Measurements from ENCODE around the gene CD74.
A peak's percentile ranks its signal among the peaks of the same experiment; 100 is the strongest.
"Not testable (repeated sequence)": the region's sequence is repeated elsewhere in the genome, so short reads cannot be mapped to it uniquely, and the experiment has no call there.

CD74 gene

GRCh38 chr5:150441813-150442698, 29.3 kb upstream of the CD74 start:
- FAIRE-seq, result peak; percentile 42

- no peak for FAIRE-seq
Measured at GRCh38 chr5:150440948-150441812, 28.5 kb upstream of the CD74 start.

GRCh38 chr5:150438873-150439546, 26.3 kb upstream of the CD74 start:
- peak; percentile 87 for FAIRE-seq

GRCh38 chr5:150436141-150436680, 23.5 kb upstream of the CD74 start:
- peak; percentile 87 for FAIRE-seq

- no peak for FAIRE-seq
Measured at GRCh38 chr5:150434464-150434863, 21.8 kb upstream of the CD74 start.

- no peak for FAIRE-seq
Measured at GRCh38 chr5:150431574-150431973, 18.9 kb upstream of the CD74 start.

- FAIRE-seq, result no peak
Measured at GRCh38 chr5:150431048-150431447, 18.3 kb upstream of the CD74 start.

GRCh38 chr5:150429410-150429873, 16.7 kb upstream of the CD74 start:
- FAIRE-seq, result no peak

- no peak for FAIRE-seq
Measured at GRCh38 chr5:150428978-150429377, 16.3 kb upstream of the CD74 start.

GRCh38 chr5:150428106-150428876, 15.6 kb upstream of the CD74 start:
- FAIRE-seq, result no peak

GRCh38 chr5:150426165-150426564, 13.5 kb upstream of the CD74 start:
- FAIRE-seq, result not testable (repeated sequence)

GRCh38 chr5:150422758-150423157, 10.0 kb upstream of the CD74 start:
- FAIRE-seq, result no peak

- no peak for FAIRE-seq
Measured at GRCh38 chr5:150422075-150422474, 9.4 kb upstream of the CD74 start.

- no peak for FAIRE-seq
Measured at GRCh38 chr5:150419630-150420270, 7.0 kb upstream of the CD74 start.

GRCh38 chr5:150413902-150414790, 1.4 kb upstream of the CD74 start:
- not testable (repeated sequence) for FAIRE-seq

- no peak for FAIRE-seq
Measured at GRCh38 chr5:150413176-150413901, 629 bp upstream of the CD74 start.

- no peak for FAIRE-seq
Measured at GRCh38 chr5:150411245-150411979, 1.3 kb downstream of the CD74 start.

GRCh38 chr5:150410524-150411244, 2.0 kb downstream of the CD74 start:
- peak; percentile 91 for FAIRE-seq

All from G401.6 (cell line).